C4-2B (cell line): ENCODE measurements around the gene CHI3L1.

Experiments
- CTCF ChIP-seq: fragments of 450-650 bp; conservative IDR thresholded peaks from 2 replicates; pipeline ENCODE4 v1.5.1; 2017; ENCODE audit warnings: mild to moderate bottlenecking
- ZFX ChIP-seq: fragments of 450-650 bp; IDR thresholded peaks from 2 replicates; pipeline ENCODE4 v1.6.1; 2017

GRCh38 chr1:203145321-203146041, 41.0 kb downstream of the CHI3L1 start:
- TF ChIP-seq CTCF (no peak), ZFX (no peak)
